Fibroblast of gingiva (primary cell): ENCODE measurements around the gene INSYN2B.
A peak's percentile ranks its signal among the peaks of the same experiment; 100 is the strongest.

Experiments used
- DNase-seq: peaks from one replicate; pipeline ENCODE4 v3.0.0-alpha.2; 2011; ENCODE audit warnings: low read depth

Gene INSYN2B

DNA sequence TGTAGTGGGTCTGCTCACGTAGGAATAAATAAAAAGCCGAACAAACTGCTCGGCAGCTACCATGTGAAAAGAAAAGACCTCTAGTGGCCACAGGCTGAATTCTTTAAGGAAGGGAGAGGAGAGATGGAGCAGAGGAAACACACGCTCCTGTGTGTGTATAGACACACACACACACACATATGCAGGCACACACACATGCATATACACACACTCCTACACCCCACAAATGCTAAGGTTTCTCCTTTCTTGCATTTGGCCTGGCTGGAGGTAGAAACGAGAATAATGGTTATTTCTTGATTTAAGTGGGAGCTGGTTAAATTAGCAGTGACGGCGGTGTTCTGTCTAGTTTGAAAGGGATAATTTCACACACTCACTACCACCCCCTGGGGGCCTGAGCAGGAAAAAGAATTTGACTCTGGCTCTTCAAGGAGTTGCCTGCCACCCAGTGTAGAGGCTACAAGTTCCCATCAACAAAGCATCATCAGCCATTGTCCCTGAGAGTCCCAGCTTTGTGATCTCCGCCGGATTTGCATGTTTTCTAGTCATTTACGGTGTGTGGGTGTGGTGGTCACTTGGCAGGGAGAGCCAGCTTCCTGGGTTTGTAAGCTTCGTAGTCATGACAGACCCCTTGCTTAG lies at the start of gene INSYN2B:
Gene INSYN2B (minus strand): TSS at position 78 of the 636 bp plus-strand sequence. CDS start 96,597 bp downstream, outside the sequence.
- DNase-seq: peak; percentile 82

DNA sequence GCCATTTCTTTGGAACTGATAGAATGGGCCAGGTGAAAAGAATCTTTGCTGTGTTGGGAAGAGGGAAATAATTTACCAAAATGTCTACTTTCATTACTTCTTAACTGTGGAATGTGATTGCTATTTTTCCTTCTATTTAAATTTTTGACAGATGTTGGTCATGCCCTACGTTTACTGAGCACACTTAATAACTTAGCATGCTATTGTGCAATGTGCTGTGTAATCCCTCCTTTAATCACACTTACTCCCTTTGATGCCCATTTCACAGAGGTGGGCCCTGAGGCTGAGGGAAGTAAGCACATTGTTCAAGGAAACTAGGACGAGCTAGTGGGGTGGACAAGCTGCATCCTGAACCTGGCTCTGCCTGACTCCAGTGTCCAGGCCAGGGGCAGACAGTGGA lies 47.8 kb upstream of the INSYN2B start:
- no peak for DNase-seq

DNA sequence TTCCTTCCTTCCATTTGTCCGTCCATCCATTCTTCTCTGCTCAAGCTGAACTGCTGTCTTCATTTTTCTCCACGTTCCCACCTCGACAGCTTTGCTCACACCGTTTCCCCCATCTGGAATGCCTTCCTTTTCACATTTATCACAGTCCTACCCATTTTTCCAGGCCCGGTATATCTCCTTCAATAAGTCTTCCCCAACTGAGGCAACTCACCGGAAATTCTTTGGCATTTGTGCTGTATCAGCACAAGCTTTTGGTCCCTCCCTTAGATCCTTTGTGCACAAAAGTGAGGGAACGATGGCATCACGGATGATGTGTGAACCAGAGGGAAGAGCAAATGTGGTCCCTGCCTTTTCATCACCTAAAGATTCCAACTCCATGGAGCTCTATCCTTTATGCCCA lies 45.6 kb upstream of the INSYN2B start:
- no peak for DNase-seq

DNA sequence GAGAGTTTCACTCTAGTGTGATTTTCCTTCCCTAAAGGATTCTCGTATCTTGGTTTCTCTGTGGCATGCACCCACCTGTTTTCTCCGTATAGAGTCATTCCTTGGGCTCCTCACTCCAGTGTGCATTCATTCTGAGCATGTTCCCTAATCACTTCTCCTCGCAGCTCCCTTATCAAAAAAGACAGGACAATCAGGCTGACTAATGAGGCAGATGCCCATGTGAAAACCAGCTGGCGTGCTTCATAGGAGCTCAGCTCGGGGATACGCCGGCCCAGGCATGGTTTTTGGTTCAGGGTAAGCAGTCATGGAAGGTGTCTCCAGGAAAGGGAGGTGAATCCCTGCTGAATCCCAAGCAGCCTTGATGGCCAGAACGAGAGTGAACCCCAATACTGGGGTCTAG lies 41.2 kb upstream of the INSYN2B start:
- no peak for DNase-seq

DNA sequence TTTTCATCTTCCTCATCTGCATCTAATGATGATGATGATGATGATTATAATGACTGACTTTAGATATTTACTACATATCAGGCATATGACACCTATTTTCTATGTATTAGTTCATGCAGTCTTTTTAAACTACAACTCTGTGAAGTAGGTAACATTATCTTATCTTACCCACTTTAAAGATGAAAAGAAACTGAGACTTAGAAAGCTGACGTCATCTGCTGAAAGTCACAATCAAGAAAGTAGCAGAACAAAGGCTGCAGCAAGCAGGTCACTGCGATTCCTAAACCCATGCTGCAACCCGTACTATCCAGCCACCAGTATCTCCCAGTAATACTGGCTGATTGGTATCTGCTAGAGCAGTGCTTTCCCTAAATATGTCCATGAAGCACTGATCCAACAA lies 40.1 kb upstream of the INSYN2B start:
- DNase-seq: no peak

DNA sequence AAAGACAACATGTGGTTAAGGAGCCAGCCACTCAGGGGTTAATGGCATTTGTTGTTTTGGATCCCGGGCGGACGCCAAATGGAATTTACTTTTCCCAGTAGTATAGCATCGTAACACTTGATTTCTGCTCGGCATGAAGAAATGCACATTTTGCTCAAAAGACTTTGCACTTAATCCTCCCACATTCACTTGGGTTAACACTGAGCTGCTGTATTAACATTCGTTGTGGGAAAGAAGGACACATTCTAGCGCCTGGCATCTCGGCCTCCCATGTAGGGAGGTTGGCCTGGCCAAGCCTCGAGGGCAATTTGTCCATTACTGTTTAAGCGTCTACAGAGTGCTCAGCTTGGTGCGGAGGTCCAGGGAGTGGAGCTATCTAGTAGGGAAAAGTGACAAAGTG lies 32.3 kb upstream of the INSYN2B start:
- no peak for DNase-seq

DNA sequence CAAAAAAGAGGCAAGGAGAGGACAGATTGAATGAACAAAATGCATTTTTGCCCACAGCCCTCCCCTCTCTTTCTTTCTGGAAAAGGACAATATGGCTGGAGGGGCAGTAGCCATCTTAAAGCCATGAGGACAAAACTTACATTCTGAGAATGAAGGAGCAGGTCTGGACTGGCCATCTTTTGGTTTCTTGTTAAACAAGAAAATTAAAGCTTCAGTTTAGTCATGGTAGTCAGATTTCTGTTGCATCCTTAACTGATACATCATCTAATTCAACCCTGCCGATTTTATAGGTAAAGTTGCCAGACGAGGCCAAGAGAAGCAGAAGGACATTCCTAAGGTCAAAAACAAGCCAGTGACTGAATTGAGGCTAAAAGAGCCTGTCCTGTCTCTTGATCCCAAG lies 31.5 kb upstream of the INSYN2B start:
- DNase-seq: no peak

DNA sequence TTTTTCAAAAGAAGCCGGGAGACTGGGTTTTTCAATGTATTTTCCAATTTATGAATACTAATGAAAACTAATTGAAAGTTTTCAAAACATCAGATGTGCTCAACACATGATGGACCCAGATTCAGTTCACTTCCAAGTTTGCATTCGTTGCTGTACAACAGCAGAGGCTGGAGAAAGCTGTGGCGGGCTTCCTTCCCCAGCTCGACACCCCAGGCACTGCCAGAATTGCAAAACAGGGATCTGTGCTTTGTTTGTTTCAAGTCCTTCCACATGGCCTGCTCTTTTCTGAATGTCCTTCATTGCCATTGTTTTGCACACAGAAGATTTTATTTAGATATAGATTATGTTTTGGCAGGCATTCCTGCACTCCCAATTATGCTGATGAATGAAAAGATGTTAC lies 30.3 kb upstream of the INSYN2B start:
- no peak for DNase-seq

DNA sequence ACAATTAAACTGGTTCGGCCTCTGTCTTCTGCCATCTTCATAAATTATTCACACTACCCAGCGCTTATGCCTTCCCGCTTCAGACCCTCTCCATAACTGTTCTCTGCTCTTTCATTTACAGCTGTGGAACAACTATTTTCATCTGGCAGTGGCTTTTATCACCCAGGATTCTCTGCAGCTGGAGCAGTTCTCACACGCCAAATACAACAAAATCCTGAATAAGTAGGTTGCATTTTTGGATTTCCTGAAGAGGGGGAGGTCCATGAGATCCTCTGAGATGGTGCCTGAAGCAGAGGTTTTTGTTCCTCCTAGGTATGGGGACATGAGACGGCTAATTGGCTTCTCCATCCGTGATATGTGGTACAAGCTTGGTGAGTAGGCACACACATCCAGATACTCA lies 28.1 kb upstream of the INSYN2B start:
- DNase-seq: no peak

DNA sequence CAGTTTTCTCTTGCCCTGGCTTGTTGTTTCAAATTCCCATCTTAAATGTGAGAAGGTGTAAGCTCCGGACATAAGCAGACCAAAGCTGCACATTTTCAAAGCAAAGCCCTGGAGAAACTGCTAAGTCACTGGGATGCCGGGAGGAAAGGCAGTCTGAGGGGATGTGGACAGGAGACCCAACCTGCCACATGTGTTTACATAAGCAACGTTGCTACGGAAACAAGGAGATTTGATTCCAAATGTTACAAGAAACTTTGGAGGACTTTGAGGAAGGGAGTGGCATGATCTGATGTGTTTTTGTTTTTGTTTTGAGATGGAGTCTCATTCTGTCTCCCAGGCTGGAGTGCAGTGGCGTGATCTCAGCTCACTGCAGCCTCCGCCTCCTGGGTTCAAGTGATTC lies 25.7 kb upstream of the INSYN2B start:
- DNase-seq: peak; percentile 3

DNA sequence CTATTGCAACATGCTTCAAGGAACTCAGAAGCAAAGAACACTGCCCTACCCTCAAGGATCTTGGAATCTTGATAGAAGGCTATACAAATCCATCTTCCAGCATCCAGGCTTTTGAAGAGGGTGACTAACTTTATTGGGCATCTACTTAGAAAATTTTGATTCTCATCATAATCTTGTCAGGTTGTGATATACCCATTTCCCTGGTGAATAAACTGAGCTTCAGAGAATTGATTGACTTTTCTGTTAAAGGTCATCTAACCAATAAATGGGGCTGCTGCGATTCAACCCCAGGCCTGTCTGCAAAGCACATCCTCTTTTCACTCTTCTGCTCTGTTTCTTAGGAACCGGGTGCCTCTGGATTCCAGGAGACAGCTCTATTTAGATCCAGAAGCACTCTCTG lies 19.9 kb upstream of the INSYN2B start:
- no peak for DNase-seq

DNA sequence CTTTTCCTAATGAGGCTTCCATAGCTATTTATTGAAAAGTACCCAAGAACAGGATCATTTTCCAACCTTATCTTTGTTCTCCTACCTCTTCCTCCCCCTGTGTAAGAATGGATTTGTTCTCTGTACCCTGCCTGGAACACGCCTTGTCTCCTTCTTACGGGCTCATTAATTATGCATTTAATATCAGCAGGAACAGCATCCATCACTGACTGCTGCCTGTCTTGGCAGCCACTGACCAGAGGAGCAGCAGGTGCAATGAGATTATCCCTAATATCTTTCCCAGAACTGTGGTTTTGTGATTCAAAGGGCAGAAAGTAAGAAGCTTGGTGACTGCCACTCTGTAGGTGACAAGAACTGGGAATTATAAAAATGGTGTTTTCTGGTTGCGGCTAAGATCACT lies 19.3 kb upstream of the INSYN2B start:
- DNase-seq: no peak

DNA sequence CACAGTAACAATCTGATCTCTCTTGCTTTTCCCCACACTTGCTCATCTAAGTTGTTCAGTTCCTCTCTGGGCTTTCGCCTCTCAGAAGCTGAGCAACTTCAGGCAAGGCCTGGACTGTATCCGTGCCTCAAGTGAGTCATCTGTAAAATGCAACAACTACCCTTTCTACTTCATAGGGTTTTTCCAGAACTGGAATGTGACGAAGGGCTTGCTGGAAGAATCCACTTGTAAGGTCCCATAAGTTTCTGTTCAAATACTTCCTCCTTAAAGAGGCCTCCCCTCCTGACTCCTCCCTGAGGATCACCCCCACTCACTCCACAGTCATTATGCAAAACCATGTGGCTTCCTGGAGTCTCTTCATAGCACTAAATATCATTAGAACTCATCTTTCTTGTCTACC lies 17.5 kb upstream of the INSYN2B start:
- no peak for DNase-seq

DNA sequence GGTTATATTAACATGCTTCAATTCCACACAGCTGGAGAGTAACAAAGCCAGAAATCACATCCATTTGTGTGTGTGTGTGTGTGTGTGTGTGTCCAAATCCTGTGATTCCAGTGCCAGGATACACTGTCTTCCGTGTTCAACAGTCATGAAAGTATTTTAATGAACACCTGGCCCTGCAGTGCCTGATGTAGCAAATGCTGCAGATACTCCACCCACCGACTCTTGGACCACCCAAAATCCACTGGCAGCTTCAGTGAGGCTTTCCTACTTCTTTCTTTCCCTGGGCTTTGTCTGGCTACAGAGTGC lies 13.1 kb upstream of the INSYN2B start:
- DNase-seq: no peak

DNA sequence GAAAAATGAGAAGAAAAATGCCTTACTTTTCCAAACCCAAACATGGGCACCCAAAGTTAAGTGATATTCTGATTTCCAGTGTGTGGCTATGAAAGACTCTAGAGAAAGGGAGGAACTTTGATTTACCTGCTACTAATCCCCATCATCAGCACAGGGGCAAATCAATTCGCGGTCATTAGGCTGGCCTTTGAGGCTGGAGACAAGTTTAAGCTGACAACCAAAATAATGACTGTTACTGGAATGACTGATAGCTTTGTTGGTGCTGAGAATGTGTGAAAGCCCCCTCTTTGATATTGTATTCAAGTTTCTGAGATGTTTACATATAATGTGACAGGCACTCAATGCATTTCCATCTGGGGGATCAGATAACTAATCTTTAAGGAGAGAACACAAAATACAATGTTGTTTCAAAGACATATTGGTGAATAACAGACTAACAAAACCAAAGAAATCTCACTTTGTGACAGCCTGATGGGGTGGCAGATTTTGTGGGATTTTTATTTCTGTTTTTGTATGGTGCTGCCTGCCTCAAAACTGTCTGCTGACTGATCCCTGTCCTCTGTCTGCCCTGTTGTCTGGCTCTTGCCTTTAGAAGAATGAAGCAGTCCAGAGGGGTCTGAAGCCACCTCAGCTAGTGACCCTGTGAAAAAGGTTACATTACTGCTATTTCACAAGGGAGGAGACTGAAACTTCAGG lies 12.6 kb upstream of the INSYN2B start:
- DNase-seq: no peak

DNA sequence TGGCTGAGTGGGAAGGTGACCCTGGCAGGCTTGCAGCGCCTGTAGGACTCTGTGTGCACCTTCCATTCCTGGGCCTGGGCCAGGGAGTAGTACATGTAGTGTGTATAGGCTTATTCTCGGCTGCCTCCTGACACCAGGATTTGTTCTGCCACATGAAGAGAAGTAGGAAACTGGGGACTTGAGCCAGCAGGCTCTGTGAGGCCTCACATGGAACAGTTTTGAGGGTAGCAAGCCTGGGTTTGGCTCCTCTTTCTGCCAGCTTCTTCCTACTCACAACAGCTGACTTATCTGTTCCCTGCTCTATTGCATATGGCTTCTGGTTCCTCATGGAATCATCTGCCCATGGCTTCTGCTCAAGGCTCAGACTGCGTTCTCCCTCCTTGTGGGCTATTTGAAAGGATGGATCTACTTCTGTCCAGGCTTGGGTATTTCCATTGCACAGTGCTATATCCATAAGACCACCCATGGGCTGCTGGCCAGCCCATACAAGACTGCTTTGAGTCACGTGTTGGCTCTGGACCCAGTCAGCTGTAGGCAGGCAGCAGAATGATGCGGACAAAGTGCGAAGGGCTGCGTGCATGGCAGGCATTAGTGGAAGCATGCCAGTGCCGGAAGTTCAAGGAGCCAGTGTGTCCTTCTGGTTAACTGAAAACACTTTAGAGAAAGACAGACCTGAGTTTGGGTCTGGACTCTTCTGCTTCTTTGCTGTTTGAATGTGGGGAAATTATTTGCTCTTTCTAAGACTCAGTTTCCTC lies 11.0 kb upstream of the INSYN2B start:
- no peak for DNase-seq

DNA sequence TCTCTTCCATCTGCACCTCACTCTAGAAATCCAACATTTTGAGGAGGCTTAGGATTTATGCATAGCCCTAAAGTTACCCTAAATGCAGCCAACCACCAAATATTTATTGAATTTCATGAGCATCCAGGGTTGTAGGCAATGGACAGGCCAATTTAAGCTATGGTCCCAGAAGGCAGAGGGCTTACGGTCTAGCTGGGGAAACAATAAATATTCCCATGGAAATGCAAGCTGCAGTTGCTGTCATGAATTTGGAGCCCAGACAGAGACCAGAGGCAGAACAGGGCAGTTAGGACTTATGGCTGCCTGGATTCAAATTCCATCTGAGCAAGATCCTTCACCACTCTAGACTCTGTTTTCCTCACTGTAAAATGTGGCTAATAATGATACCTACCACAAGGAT lies 9.1 kb upstream of the INSYN2B start:
- no peak for DNase-seq

DNA sequence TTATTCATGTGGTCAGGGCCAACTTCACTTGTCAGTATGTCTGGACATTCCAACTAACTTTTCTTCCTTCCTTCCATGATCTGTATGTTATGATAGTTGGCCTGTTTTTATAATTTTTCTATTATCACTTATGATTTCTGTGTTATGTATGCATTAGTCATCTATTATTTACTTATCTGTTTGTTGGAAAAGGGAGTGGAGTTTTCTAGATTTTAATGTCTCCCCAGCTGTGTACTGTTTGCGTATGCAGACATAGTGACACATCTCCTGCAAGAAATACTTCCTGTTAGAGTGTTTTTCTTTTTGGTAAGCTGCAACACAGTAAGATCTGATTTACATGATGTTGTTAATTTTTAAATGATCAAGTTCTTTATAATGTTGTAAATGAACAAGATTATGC lies 8.7 kb upstream of the INSYN2B start:
- DNase-seq: no peak

DNA sequence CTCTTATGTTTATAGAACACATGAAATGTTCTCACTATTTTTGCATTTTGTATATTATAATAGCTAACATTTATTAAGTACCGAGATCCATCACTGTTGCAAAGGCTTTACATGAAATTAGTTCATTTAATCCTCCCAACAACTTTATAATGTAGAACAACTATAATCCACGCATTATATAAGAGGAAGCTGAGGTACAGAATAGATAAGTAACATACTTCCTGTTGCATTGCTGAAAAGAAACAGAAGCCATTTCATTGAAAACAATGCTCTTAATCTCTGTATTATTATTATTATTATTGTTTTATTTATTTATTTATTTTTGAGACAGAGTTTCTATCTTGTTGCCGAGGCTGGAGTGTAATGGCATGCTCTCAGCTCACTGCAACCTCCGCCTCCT lies 7.9 kb upstream of the INSYN2B start:
- DNase-seq: no peak

DNA sequence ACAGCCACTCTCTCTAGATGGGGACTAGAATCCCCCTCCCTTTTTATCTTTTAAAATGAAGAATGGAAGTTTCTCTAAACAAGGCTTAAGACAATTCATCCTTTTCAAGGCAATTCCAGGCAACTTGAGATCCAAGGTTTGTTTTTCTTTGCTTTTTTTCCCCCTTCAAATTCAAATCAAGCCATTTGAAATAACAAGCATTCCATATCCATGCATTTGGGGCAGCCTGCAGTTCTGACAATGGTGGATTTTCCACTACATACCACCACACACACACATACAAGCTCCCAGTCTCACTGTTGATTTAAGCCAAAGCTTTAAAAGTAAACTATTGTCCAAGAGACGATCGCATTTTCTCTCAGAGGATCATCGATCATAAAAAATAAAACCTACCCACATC lies 424 bp downstream of the INSYN2B start:
- no peak for DNase-seq

DNA sequence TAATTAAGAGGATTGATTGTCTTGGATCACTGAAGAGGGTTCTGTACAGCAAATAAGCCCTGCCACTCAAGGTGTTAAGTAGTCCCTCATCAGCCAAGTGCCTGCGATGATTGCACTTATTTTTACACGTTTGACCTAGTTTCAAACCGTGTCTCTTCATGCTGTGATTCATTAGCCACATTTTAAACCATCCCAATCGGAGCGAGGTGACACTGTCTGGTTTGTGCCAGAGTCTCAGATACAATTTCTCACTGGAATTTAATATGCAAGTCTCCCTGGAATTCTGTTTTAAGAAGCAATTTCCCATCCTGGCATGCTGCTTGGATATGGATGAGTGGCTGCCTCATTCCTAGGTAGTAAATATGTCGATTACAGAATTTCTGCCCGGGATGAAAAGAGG lies 1.6 kb downstream of the INSYN2B start:
- DNase-seq: peak; percentile 23

DNA sequence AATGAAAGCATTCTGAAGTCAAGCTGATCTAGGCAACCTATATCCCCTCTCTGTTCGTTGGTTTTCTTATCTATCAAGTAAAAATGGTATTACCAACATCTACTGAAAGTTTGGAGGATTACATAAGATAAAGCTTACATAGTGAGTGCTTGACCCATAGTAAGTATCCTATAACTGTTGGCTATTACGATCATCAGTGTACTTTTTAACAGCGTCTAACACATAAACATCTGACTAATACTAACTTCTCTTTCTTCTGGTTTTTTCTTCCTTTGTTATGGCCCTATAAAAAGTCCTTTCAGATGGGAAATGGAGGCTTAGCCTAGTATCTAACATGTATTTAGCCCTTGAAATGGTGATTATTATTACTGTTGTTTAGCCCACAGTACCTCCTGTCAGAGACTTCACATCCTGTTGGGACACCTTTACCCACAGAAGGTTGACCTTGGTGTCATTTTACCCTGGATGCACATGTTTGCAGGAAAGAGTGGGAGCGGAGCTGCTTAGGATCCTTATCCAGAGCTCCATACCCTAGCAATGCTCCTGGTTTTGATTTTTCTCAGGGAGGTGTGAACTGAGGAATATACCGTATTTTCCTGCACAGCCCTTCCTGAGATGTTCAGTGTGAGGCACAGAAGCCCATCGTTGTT lies 6.0 kb downstream of the INSYN2B start:
- DNase-seq: no peak

DNA sequence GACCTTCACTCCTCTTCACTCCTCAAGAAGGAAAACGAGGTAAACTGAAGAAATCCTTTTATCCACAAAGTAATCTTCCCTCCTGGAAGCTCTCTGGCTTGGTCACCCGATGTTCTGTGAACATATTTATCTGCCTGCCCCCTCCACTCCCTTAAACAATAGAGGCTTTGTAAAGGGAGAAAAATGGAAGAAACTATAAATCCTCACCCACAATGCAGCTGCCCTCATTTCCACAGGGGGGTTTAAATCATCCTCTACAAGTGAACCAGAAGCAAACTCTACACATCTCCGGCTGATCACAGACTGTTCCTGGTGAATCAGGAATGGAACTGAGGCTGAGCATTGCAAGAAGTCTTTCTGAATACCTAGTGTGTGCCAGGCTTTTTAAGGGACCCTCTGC lies 7.2 kb downstream of the INSYN2B start:
- no peak for DNase-seq
